Medulla oblongata (tissue), 1 donor: ENCODE measurements around the gene SYF2.
"Not testable (repeated sequence)": the region's sequence is repeated elsewhere in the genome, so short reads cannot be mapped to it uniquely, and the experiment has no call there.

Source experiments
- DNase-seq: peaks from one replicate; pipeline ENCODE4 v3.0.0-alpha.2; 2015; ENCODE audit errors: extremely low spot score

The SYF2 gene

DNA sequence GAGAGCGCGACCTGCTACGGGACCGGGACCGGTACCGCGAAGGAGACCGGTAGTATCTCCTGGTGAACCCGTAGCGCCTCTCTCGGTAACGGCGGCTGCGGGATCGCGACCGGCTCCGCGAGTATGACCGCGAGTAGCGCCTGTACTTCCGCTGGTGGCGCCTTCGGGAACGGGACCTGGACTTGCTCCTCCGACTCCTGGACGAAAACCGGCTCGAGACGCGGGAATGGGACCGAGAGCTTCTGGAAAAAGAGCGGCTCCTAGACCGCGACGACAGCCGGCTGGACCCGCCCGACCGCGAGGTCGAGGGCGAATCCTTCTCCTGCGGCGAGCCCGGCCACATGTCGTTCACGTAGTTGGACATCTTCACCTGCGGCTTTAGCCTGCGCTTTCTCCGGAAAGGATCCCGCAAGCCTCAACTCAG lies 14.3 kb upstream of the SYF2 start:
- DNase-seq = no peak

DNA sequence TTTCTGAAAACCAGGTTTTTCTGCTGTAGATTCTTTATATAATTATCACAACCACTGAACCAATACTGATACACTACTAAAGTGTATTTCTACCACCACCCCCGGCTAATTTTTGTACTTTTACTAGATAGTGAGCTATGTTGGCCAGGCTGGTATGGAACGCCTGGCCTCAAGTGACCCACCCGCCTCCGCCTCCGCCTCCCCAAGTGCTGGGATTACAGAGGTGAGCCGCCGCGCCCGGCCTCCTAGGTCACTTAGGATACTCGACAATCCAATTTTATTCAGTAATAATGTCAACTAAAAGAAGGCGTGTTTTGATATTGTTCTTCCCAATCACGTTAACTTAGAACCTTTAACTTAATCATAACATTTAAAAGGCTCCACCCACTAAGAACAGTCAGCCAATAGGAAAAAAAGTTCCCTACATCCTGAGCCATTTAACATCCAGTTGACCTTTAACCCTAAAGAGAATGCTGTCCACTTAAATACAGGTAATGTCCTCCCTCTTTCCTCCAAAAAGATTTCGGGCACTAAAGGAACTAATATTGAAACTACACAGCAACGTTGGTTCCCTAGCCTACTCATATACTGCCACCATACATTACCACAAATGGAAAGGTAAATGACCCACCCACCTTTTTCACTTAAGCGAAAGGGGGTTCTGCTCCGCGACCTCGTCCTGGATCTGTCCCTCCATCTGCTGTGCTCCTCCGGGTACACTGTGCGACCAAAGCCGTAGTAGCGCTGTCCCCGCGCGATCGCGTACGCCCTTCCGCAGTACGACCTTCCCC lies 13.7 kb upstream of the SYF2 start:
- DNase-seq = no peak

DNA sequence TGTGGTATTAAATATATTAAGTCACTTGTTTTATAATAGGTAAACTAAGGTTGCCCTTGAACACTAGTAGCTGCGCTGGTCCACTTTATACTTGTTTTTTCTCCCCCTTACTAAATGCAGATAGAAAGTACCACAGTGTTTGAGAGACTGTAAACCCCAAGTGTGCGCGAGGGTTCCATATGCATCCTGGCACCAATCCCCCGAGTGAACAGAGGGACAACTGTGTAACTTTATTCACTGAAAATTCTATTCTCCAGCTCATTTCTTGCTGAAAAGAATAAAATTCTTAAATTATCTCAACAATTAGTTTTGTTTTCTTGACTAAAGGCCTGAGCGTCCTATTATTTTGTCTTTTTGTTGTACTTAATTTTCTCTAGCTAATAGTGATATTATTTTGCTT lies 13.1 kb upstream of the SYF2 start:
- DNase-seq = peak; percentile 49

DNA sequence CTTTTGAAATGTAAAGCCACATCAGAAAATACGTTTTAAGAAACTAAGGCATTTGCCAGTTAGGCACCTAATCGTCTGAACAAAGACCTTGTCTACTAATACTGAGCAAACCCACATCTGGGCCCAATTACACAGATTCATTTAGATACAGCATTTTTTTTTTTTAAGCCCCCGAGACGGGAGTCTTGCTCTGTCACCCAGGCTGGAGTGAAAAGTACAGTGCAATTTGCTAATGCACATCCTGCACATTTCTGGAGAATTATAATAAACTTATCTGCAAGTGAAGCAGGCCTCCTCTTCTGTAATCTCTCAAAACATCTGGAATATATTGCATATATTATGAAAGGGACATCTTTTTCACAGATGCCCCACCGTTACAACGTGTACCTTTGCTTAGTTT lies 11.6 kb upstream of the SYF2 start:
- DNase-seq = no peak

DNA sequence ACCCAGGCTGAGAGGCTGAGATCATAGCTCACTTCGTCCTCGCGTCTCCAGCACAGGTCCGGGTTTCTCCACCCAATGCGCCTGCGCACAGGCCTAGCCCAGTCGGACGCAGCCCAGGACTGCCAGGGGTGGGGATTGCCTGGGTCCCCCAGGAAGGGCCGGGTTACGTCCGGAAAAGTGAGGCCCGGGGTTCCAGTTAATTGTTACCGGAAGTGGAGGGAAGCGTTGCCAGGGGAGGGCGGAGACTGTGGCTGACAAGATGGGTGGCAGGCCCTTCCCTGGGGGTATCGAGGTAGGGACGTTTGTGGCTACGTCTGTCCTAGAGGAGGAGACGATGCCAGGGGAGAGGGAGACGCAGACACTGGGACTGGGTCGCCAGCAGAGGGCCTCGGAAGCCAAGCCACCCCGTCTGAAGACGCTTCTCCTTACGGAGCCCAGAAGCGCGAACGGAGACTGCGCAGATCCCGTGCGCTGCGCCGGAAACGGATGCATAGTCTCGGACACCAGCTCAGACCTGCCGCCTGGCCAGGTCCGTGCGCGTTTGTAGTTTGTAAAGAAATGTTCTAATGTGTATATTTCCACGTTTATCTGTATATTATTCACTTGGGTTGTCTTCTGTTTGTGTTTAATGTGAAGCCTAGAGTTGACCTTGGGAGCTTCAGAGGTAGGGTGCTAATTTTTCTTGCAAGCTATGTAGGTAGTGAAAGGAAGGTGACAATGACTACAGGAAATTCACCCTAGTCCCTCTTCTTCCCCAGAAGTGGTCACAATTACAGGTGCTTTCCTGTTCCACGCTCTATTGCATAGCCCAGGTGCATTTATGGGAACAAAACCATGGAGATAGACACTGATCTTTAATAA lies 7.6 kb upstream of the SYF2 start:
- DNase-seq = peak; percentile 88

DNA sequence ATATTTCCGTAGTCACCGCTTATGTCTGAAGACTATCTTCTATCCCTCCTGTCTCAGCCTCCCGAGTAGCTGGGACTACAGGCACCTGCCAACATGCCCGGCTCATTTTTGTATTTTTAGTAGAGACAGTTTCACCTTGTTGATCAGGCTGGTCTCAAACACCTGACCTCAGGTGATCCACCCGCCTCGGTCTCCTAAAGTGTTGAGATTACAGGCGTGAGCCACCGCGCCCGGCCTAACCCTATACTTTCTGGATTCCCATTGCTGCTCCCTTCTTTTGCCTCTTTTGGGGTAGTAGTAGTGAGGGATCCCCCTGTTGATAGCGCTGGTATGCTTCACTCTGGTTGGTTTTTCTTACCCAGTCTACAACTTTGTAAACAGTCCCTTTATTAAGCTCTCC lies 5.7 kb upstream of the SYF2 start:
- no peak for DNase-seq

DNA sequence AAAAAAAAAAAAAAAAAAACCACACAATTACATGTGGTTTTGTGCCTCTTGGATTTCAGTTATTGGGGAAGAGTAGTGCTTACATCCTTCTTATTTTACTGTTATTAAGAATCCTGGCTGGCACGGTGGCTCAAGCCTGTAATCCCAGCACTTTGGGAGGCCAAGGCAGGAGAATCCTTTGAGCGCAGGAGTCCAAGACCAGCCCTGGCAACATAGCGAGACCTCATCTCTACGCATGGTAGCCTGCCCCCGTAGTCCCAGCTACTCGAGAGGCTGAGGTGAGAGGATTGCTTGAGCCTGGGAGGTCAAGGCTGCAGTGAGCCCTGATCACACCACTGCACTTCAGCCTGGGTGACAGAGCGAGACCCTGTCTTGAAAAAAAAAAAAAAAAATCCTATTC lies 4.0 kb upstream of the SYF2 start:
- DNase-seq = not testable (repeated sequence)

DNA sequence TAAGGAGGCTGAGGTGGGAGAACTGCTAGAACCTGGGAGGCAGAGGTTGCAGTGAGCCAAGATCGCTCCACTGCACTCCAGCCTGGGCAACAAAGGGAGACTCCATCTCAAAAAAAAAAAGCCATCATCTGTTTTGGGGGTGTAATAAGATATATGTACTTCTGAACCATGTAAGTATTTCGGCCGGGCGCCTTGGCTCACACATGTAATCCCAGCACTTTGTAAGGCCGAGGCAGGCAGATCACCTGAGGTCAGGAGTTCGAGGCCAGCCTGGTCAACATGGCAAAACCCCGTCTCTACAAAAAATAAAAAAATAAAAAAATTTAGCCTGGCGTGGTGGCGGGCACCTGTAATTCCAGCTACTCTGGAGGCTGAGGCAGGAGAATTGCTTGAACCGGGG lies 3.1 kb upstream of the SYF2 start:
- not testable (repeated sequence) for DNase-seq

DNA sequence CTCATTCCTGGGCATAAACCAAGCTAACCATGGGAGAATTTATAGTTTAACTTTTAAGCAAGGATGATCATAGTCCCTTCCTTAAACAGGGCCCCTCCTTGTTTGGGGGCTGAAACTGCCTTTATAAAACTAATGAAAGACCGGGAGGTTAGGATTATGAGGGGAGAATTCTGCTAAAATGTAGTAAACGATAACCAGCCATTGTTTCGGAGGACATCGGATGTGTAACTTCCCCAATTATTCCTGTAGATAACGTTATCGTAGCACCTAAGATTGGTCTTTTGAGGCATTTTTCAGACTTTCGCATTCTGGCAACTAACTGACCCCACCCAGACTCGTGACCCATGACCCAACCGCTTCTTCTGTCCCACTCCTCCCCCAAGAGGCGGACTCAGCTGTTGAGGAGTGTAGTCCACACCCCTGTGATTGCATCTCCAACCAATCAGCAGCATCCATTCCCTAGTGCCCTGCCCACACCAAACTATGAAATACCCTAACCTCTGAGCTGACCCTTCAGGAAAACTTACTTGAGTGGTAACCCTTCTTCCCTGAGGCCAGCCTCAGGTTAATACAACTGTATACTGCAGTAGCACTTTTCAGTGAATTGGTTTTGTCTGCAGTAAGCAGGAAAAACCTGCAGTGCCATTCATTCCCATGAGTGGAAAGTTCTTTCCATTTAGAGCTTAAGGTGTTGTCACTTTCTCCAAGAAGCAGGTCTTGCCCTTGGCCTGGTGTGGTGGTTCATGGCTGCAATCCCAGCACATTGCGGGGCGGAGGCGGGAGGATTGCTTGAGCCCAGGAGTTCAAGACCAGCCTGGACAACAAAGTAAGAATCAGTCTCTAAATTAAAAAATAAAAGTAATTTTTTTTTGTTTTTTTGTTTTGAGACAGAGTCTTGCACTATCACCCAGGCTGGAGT lies 823 bp upstream of the SYF2 start:
- peak; percentile 92 for DNase-seq

DNA sequence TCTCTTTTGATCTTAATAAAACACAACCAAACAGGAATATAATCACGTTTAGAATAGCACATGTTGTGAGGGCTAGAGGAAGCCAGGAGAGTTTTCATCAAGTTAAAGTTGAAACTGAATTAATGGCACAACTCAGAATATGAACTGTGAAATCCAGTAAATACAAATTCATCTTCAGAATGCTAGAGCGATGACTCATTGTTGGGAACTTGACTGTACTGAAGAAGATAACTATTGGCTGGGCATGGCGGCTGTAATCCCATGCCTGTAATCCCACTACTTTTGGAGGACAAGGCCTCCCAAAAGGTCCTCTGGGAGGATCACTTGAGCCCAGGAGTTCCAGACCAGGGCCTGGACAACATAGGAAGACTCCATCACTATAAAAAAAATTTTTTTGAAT lies 8.8 kb downstream of the SYF2 start:
- no peak for DNase-seq

DNA sequence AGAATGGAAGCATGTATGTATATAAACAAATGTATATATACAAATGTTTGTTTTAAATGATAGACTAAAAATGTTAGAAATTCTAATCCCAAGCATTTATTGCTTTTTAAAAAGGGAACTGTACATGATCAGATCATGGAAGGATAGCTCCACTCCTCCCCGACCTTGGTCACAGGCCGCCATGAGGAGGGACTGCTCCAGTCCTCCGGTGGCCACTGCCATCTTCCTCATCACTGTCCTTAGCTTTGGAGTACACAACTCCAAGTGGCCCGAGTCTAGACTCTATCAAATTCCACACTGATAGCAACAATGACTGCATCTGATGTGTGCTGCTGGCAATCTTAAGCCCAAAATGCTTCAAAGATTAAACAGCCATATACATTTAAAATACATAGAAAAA lies 9.7 kb downstream of the SYF2 start:
- DNase-seq = no peak

DNA sequence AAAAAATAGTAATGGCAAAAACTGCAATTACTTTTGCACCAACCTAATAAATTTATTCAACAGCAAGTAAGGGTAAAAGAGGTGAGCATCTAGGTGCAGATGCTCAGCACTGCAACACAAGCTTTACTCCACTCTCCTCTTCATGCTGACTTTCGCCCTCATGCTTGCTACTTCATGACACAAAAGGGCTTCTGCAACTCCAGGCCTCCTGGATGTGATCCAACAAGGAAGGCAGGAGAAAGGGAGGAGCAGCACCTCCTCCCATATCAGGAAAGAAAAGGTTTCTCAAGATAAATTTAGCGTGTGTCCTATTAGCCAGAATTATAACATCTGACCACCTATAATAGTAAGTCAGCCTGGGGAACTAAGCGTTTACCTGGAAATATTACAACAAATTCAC lies 11.6 kb downstream of the SYF2 start:
- no peak for DNase-seq

DNA sequence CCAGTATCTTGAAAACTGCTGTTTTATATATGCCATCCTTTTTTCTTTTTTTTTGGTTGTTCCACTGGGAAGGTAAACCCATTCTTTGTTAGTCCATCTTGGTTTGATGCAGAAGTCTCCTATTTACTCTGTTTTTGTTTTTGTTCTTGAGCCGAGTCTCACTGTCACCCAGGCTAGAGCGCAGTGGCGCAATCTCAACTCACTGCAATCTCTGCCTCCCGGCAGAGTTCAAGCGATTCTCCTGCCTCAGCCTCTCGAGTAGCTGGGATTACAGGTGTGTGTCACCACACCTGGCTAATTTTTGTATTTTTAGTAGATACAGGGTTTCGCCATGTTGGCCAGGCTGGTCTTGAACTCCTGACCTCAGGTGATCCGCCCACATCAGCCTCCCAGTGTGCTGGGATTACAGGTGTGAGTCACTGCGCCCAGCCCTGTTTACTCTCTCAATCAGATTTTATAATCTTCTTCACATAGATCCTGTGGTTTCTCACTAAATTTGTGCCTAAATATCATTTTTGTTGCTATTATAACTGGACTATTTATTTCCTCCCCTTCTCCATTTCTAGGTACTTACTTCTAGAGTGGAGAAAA lies 12.5 kb downstream of the SYF2 start:
- no peak for DNase-seq

DNA sequence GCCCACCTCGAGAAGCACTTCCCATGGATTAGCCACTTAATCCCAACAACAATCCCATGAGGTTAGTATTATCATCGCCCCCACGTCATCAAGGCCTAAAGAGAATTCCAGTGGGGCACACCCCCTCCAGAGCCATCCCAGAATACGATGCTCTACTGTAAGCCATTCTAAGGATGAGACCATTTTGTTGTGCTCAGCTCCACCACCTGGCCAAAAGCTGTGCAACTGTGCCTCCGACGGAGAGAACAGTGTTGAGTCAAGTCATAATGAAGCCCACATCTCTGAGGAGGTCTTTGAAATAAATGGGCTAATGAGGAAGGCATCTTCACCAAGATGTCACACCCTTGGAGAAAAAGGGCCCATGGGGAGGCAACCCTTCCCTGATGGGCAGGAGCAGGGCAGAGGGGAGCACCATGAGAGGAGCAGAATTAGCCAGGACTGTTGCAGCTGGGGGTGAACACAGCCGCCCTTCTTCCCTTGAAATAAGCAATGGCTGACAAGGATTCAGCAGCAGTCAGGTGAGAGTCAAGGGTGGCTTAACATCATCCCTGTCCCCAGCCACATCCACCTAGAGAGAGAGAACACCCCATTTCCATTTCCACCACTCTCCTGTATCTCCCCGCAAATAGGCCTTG lies 14.6 kb downstream of the SYF2 start:
- no peak for DNase-seq

DNA sequence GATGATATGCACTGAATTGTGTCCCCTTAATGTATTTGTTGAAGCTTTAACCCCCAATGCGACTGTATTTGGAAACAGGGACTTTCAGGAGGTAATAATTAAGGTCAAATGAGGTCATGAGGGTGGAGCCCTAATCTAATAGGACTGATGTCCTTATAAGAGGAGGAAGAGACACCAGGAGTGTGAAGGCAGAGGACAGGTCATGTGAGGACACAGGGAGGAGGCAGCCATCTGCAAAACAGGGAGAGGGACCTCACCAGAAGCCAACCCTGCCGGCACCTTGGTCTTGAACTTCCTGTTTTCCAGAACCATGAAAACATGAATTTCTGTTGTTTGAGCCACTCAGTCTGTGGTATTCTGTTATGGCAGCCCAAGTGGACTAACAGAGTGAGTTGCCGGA lies 15.3 kb downstream of the SYF2 start:
- DNase-seq = no peak

DNA sequence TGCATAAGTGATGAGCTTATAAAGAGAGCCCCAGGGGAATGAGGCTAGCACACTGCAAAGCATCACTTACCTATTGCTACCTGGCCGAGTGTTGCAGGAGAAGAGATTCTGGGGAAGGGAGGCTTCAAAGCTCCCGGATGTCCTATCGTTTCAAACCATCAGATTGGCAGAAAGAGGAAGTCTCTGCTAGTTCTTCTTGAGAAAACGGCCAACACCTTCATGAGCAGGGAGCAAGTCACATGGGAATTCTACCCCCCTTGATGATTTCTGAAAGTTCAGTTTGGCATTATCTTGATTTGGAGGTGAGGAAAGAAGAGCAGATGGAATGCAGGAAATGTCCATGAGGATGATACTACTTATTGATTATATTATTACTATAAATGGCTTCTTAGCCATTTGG lies 16.2 kb downstream of the SYF2 start:
- DNase-seq = no peak

DNA sequence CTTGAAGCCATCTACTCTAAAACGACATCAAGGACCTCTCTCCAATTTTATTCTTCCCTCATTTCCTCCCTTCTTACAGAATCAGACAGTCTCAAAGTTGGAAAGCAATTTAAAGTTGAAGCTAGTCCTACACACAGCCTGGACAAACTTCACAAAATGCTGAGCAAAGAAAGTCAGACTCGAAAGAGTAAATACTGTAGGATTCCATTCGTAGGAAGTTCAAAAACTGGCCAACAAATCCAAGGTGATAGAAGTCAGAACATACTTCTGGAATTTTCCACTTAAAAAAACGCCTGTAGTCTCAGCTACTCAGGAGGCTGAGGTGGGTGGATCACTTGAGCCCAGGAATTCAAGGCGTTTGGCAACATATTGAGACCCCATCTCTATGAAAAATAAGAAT lies 19.6 kb downstream of the SYF2 start:
- no peak for DNase-seq

DNA sequence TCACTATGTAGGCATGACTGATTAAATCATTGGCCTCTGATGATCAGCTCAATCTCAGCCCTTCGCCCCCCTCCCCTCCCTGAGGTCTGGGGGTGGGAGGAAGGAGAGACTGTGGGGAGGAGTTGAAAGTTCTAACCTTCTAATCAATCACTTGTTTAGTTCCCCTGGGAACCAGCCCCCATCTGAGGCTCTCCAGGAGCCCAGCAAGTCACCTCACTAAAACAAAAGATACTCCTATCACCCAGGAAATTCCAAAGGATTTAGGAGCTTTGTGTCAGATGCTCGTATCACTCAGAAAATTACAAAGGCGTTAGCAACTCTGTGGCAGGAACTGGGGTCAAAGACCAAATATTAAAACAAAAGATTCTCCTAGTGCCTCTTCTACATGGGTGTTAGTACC lies 21.6 kb downstream of the SYF2 start:
- no peak for DNase-seq

DNA sequence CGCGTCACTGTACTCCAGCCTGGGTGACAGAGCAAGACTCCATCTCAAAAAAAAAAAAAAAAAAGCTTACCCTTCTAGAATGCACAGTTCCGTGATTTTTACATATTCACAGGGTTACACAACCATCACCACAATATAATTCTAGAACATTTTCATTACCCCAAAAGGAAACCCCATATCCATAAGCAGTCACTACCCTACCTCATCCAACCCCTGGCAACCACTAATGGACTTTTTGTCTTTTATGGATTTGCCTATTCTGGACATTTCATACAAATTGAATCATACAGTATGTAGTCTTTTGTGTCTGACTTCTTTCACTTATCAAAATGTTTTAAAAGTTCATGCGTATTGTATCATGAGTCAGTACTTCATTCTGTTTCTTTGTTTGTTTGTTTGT lies 22.8 kb downstream of the SYF2 start:
- no peak for DNase-seq

DNA sequence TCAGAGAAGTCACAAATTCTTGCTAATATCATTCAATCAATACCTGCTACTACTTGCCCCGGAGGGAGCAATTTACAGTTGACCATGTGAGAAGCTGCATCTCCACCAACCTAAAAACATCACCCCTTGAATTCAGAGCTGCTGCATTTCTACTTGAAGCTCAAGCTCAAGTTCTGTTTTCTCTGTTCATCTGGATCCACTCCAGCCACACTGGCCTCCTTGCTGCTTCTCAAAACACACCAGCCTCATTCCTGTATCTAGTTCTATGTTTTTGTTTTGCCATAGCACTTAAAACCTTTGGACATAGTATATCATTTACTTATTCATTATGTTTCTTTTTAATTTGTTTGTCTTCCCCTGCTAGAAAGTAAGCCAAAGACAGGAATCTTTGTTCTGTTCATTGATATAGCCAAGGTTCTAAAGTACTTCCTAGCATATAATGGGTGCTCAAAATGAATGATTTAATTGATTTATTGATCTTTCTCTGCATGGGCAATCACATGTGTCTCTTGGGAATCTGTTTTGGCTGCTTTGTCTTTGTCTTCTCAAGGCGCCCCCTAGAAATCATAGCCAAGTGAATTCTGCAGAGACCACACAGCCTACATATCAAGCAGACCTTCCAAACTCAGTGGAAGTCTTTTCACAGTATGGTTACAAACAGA lies 23.6 kb downstream of the SYF2 start:
- DNase-seq = no peak

DNA sequence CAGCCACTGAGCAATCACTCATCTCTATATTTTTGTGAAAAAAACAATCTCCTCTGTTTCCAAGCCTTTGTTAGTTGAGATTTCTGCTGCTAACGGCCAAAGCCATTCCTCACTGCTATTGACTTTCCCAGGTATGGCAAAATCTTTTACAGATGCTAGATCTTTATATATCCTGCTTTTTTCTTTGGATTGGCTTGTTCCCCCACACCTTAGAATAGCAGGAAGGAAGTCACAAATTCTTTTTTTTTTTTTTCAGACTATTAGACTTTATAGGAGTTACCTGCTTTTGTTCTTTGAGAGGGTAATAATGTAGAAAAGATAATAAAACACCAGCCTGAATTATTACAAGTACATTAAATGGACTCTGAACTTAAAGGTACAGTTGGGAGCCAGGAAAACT lies 24.2 kb downstream of the SYF2 start:
- DNase-seq = no peak
